HepG2 (cell line): ENCODE data around the gene IL12A. TPM values are rescaled to one million over a fixed set of nuclear protein-coding genes. Genes with fewer than 3 reads are reported as not detected.

ENCODE experiments used
- CHD4 ChIP-seq: fragments of 200-600 bp; sonication (generic); IDR thresholded peaks from 2 replicates; pipeline ENCODE4 v1.7.0; 2017; ENCODE audit warnings: mild to moderate bottlenecking, low read length, borderline replicate concordance
- POLR2A ChIP-seq, 2 experiments: IDR thresholded peaks; 2 replicates each; pipeline ENCODE4 v1.6.1; 2011; ENCODE audit warnings: low read depth in 2 of 2, low read length in 2 of 2, mild to moderate bottlenecking in 1 of 2, moderate library complexity in 1 of 2; ENCODE audit not compliant: insufficient read depth in 1 of 2
- RNF2 ChIP-seq: fragments of 450-650 bp; conservative IDR thresholded peaks from 2 replicates; pipeline ENCODE4 v1.6.1; 2016; ENCODE audit warnings: low read depth
- THAP11 ChIP-seq: IDR thresholded peaks from 2 replicates; pipeline ENCODE4 v1.6.1; 2016; ENCODE audit warnings: missing biosample characterization, missing genetic modification reagents
- ZNF446 ChIP-seq: sonication (generic); formaldehyde crosslinking; IDR thresholded peaks from 2 replicates; pipeline ENCODE4 v1.5.0; 2020; ENCODE audit warnings: mild to moderate bottlenecking, missing genetic modification reagents
- ZNF468 ChIP-seq: sonication (generic); formaldehyde crosslinking; IDR thresholded peaks from 2 replicates; pipeline ENCODE4 v1.8.0; 2022; ENCODE audit warnings: mild to moderate bottlenecking, moderate library complexity, missing genetic modification reagents
- polyA plus RNA-seq, 8 experiments: library from polyadenylated mRNA; depleted of rRNA in 3 of 8; stranded (reverse) in 7 of 8; unstranded in 1 of 8; fragments of >200 nt; fragmentation: Illumina TruSeq in 4 of 8; extraction: Trizol in 4 of 8; gene quantifications; 2 replicates each; pipeline versions ENCODE4 v1.2.1 to v1.2.3, GENCODE V29; 2011 to 2016; ENCODE audit warnings: low read depth in 4 of 8, missing spikeins in 1 of 8, mixed read lengths in 1 of 8; ENCODE audit not compliant: insufficient read depth in 1 of 8
- total RNA-seq, 5 experiments: library from RNA; depleted of rRNA; stranded (reverse); fragments of >200 nt; fragmentation: Illumina TruSeq; extraction: Trizol; gene quantifications; 2 replicates each; pipeline ENCODE4 v1.2.3, GENCODE V29; 2016; ENCODE audit warnings: low read depth in 1 of 5
- TF ChIP-seq, protein P1 (sequence below): sonication (generic); formaldehyde crosslinking; IDR thresholded peaks from 2 replicates; pipeline ENCODE4 v1.8.0; 2022; ENCODE audit warnings: mild to moderate bottlenecking, missing genetic modification reagents, moderate library complexity
- TF ChIP-seq, protein P2 (sequence below): sonication (generic); formaldehyde crosslinking; IDR thresholded peaks from 2 replicates; pipeline ENCODE4 v1.4.0; 2020; ENCODE audit warnings: missing genetic modification reagents
- TF ChIP-seq, protein P3 (sequence below): fragments of 450-650 bp; IDR thresholded peaks from 2 replicates; pipeline ENCODE4 v1.6.1; 2016
- TF ChIP-seq, protein P4 (sequence below): sonication (generic); formaldehyde crosslinking; IDR thresholded peaks from 2 replicates; pipeline ENCODE4 v1.4.0; 2020; ENCODE audit warnings: missing genetic modification reagents
- TF ChIP-seq, protein P5 (sequence below): sonication (generic); formaldehyde crosslinking; IDR thresholded peaks from 2 replicates; pipeline ENCODE4 v1.8.0; 2023; ENCODE audit warnings: mild to moderate bottlenecking, missing genetic modification reagents

IL12A gene
- total and polyA plus RNA-seq, 2 of the 13 experiments (the other 11 are each of a cell fraction or from before 2014, with no cell fraction given) = 0.36 to 1.1 TPM

DNA sequence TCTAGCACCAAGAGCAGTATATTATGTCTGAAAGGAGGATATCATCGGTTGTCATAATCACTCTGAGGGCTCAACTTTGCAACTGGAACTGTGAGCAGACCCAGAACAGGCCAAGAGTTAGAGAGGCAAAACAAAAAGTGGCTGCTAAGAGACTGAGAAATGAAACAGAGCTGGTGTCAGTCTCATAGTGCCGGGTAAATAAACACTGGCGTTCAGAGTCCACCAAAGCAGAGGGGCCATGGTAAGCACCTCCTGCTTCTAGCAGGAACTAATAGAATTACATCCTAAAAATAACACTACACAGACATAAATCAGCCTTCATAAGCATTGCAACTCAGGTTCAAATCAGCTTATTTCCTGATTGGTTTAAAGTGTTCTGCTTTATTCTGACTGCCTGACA is 10.3 kb upstream of the IL12A start (continued):
- TF ChIP-seq THAP11 (CRISPR knock-in tag) (peak; percentile 20; the same call in 1 of the 2 replicates), RNF2 (no peak), ZNF468 (CRISPR knock-in tag) (no peak), CHD4 (no peak), ZNF446 (CRISPR knock-in tag) (no peak), POLR2A (IDR thresholded peaks at IDR 0.05; ENCODE audit: insufficient read depth in 1 of 2, low read depth in 2 of 2, low read length in 2 of 2) (no peak; a peak in 1 of 4 replicates)
- TF ChIP-seq, protein P1, sequence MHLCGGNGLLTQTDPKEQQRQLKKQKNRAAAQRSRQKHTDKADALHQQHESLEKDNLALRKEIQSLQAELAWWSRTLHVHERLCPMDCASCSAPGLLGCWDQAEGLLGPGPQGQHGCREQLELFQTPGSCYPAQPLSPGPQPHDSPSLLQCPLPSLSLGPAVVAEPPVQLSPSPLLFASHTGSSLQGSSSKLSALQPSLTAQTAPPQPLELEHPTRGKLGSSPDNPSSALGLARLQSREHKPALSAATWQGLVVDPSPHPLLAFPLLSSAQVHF (CRISPR knock-in tag) = no peak
- TF ChIP-seq, protein P2, sequence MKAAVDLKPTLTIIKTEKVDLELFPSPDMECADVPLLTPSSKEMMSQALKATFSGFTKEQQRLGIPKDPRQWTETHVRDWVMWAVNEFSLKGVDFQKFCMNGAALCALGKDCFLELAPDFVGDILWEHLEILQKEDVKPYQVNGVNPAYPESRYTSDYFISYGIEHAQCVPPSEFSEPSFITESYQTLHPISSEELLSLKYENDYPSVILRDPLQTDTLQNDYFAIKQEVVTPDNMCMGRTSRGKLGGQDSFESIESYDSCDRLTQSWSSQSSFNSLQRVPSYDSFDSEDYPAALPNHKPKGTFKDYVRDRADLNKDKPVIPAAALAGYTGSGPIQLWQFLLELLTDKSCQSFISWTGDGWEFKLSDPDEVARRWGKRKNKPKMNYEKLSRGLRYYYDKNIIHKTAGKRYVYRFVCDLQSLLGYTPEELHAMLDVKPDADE = no peak
- TF ChIP-seq, protein P3, sequence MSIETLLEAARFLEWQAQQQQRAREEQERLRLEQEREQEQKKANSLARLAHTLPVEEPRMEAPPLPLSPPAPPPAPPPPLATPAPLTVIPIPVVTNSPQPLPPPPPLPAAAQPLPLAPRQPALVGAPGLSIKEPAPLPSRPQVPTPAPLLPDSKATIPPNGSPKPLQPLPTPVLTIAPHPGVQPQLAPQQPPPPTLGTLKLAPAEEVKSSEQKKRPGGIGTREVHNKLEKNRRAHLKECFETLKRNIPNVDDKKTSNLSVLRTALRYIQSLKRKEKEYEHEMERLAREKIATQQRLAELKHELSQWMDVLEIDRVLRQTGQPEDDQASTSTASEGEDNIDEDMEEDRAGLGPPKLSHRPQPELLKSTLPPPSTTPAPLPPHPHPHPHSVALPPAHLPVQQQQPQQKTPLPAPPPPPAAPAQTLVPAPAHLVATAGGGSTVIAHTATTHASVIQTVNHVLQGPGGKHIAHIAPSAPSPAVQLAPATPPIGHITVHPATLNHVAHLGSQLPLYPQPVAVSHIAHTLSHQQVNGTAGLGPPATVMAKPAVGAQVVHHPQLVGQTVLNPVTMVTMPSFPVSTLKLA = no peak
- TF ChIP-seq, protein P4, sequence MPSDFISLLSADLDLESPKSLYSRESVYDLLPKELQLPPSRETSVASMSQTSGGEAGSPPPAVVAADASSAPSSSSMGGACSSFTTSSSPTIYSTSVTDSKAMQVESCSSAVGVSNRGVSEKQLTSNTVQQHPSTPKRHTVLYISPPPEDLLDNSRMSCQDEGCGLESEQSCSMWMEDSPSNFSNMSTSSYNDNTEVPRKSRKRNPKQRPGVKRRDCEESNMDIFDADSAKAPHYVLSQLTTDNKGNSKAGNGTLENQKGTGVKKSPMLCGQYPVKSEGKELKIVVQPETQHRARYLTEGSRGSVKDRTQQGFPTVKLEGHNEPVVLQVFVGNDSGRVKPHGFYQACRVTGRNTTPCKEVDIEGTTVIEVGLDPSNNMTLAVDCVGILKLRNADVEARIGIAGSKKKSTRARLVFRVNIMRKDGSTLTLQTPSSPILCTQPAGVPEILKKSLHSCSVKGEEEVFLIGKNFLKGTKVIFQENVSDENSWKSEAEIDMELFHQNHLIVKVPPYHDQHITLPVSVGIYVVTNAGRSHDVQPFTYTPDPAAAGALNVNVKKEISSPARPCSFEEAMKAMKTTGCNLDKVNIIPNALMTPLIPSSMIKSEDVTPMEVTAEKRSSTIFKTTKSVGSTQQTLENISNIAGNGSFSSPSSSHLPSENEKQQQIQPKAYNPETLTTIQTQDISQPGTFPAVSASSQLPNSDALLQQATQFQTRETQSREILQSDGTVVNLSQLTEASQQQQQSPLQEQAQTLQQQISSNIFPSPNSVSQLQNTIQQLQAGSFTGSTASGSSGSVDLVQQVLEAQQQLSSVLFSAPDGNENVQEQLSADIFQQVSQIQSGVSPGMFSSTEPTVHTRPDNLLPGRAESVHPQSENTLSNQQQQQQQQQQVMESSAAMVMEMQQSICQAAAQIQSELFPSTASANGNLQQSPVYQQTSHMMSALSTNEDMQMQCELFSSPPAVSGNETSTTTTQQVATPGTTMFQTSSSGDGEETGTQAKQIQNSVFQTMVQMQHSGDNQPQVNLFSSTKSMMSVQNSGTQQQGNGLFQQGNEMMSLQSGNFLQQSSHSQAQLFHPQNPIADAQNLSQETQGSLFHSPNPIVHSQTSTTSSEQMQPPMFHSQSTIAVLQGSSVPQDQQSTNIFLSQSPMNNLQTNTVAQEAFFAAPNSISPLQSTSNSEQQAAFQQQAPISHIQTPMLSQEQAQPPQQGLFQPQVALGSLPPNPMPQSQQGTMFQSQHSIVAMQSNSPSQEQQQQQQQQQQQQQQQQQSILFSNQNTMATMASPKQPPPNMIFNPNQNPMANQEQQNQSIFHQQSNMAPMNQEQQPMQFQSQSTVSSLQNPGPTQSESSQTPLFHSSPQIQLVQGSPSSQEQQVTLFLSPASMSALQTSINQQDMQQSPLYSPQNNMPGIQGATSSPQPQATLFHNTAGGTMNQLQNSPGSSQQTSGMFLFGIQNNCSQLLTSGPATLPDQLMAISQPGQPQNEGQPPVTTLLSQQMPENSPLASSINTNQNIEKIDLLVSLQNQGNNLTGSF (CRISPR knock-in tag) = no peak
- TF ChIP-seq, protein P5, sequence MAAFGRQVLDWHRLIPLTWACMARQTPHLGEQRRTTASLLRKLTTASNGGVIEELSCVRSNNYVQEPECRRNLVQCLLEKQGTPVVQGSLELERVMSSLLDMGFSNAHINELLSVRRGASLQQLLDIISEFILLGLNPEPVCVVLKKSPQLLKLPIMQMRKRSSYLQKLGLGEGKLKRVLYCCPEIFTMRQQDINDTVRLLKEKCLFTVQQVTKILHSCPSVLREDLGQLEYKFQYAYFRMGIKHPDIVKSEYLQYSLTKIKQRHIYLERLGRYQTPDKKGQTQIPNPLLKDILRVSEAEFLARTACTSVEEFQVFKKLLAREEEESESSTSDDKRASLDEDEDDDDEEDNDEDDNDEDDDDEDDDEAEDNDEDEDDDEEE (CRISPR knock-in tag) = no peak
